SH-SY5Y (cell line): ENCODE results near the gene ACSL3.

Experiments
- GATA2 ChIP-seq: IDR thresholded peaks from 2 replicates; pipeline ENCODE4 v1.6.1; 2011; ENCODE audit warnings: mild to moderate bottlenecking, low read depth, low read length
- GATA3 ChIP-seq: IDR thresholded peaks from 2 replicates; pipeline ENCODE4 v1.6.1; 2011; ENCODE audit warnings: low read depth, mild to moderate bottlenecking, low read length, moderate library complexity

DNA sequence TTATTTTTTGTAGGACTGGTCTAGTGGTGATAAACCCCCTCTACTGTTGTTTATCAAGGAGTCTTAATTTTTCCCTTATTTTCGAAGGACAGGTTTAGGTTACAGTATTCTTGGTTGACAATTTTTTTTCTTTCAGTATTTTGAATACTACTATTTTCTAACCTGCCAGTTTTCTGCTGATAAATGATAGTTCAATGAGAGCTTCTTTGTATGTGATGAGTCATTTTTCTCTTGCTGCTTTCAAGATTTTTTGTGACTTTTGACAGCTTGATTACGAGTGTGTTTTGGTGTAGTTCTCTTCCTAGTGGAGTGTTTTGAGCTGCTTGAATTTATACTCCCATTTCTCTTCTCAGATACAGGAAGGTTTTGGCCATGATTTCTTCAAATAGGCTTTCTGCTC is 77.5 kb downstream of the ACSL3 start:
- TF ChIP-seq GATA3 (no peak), GATA2 (no peak)
